HCT116 (cell line): ENCODE measurements around the gene MLX. TPM values are rescaled to one million over a fixed set of nuclear protein-coding genes. Genes with fewer than 3 reads are reported as not detected.

Experiments used
- ATAC-seq: fragments of 200-7000 bp; cut with Tn5 transposase; 2 replicates; pipeline ENCODE4 v1.9.1; 2020; ENCODE audit warnings: mild to moderate bottlenecking, moderate library complexity
- BruUV-seq: library from RNA; stranded (reverse); fragments of 400-500 nt; replicated peaks from 2 replicates; lab custom pipeline; 2021; lab: Mats Ljungman, UMichigan
- CTCF ChIA-PET: fragments of 300-600 bp; sonication (Branson Sonifier 250); formaldehyde crosslinking; loops from one replicate; lab custom pipeline; 2021; ENCODE audit warnings: antibody characterized with exemption; lab: Charles Lee
- POLR2A ChIA-PET: fragments of 300-600, 350-600 bp; sonication (Branson Sonifier 250); formaldehyde crosslinking; loops from one replicate; lab custom pipeline; 2021; ENCODE audit warnings: antibody characterized with exemption; lab: Charles Lee
- RAD21 ChIA-PET, 2 experiments: fragments of 300-600 bp; sonication (Branson Sonifier 250); formaldehyde crosslinking; loops; one replicate each; lab custom pipeline; 2023; ENCODE audit warnings: low total read pairs in 2 of 2; ENCODE audit not compliant: uncharacterized antibody in 2 of 2, unreplicated experiment in 2 of 2, low non-redundant PET in 1 of 2; lab: Charles Lee
- DNase-seq: peaks from one replicate; pipeline ENCODE4 v3.0.0-alpha.2; 2010; ENCODE audit warnings: low read depth, low spot score
- H2AFZ ChIP-seq: fragments of 200-600 bp; shearing (Covaris generic), sonication (generic); 2 replicates; pipeline ENCODE4 v1.6.1; 2017; ENCODE audit warnings: low read depth, mixed run types, mixed read lengths, antibody characterized with exemption, low read length; ENCODE audit not compliant: poor library complexity, severe bottlenecking
- H3K27ac ChIP-seq: 2 replicates; pipeline ENCODE4 v1.5.1; 2012; ENCODE audit warnings: low read depth, low read length
- H3K27me3 ChIP-seq: fragments of 200-600 bp; sonication (generic); 2 replicates; pipeline ENCODE4 v1.6.1; 2016; ENCODE audit warnings: mixed run types, low read length, mixed read lengths; ENCODE audit not compliant: insufficient read depth
- H3K36me3 ChIP-seq, 2 experiments: fragments of 200-500 bp in 1 of 2; fragments of 200-600 bp in 1 of 2; sonication (Bioruptor generic) in 1 of 2; sonication (generic) in 1 of 2; 2 replicates each; pipeline versions ENCODE4 v1.5.1 to v1.6.1; 2014 to 2016; ENCODE audit warnings: low read length in 2 of 2, inconsistent platforms in 1 of 2, mixed read lengths in 1 of 2, mixed run types in 1 of 2; ENCODE audit not compliant: insufficient read depth in 2 of 2, control insufficient read depth in 1 of 2
- H3K4me1 ChIP-seq, 2 experiments: fragments of 200-600 bp in 1 of 2; sonication (generic) in 1 of 2; 2 replicates each; pipeline versions ENCODE4 v1.5.1 to v1.6.1; 2012 to 2017; ENCODE audit warnings: low read length in 2 of 2, inconsistent platforms in 1 of 2, mild to moderate bottlenecking in 1 of 2, mixed read lengths in 1 of 2, mixed run types in 1 of 2, moderate library complexity in 1 of 2; ENCODE audit not compliant: insufficient read depth in 2 of 2, control insufficient read depth in 1 of 2
- H3K4me2 ChIP-seq: fragments of 200-600 bp; sonication (generic); 2 replicates; pipeline ENCODE4 v1.6.1; 2017; ENCODE audit warnings: mixed run types, low read length, mixed read lengths
- H3K4me3 ChIP-seq, 2 experiments: fragments of 200-600 bp in 1 of 2; sonication (generic) in 1 of 2; replicated peaks in 1 of 2; 2 replicates each; pipeline ENCODE4 v1.5.1; 2011 to 2016; ENCODE audit warnings: low read length in 2 of 2, control low read depth in 1 of 2, low read depth in 1 of 2, mild to moderate bottlenecking in 1 of 2, mixed read lengths in 1 of 2, mixed run types in 1 of 2
- H3K79me2 ChIP-seq: fragments of 200-600 bp; sonication (generic); 2 replicates; pipeline ENCODE4 v1.6.1; 2017; ENCODE audit warnings: mild to moderate bottlenecking, mixed run types, low read length, moderate library complexity, mixed read lengths; ENCODE audit not compliant: insufficient read depth
- H3K9ac ChIP-seq: fragments of 200-600 bp; sonication (generic); 2 replicates; pipeline ENCODE4 v1.6.1; 2016; ENCODE audit warnings: low read length, mixed read lengths
- H3K9me2 ChIP-seq: fragments of 200-600 bp; sonication (generic), shearing (Covaris generic); 2 replicates; pipeline ENCODE4 v1.6.1; 2017; ENCODE audit warnings: mixed run types, mild to moderate bottlenecking, moderate library complexity; ENCODE audit not compliant: insufficient read depth
- H3K9me3 ChIP-seq, 2 experiments: fragments of 200-500 bp in 1 of 2; fragments of 200-600 bp in 1 of 2; sonication (Bioruptor generic) in 1 of 2; sonication (generic) in 1 of 2; 2 replicates each; pipeline ENCODE4 v1.6.1; 2014 to 2017; ENCODE audit warnings: low read length in 2 of 2, mixed read lengths in 2 of 2, inconsistent platforms in 1 of 2, low read depth in 1 of 2, mild to moderate bottlenecking in 1 of 2, mixed run types in 1 of 2, moderate library complexity in 1 of 2; ENCODE audit not compliant: control insufficient read depth in 1 of 2, insufficient read depth in 1 of 2
- H4K20me1 ChIP-seq: fragments of 200-600 bp; sonication (generic), shearing (Covaris generic); 2 replicates; pipeline ENCODE4 v1.6.1; 2017; ENCODE audit warnings: mixed run types, mild to moderate bottlenecking, moderate library complexity; ENCODE audit not compliant: insufficient read depth
- CBX3 ChIP-seq: IDR thresholded peaks from 2 replicates; pipeline ENCODE4 v1.6.1; 2012; ENCODE audit warnings: low read depth
- CEBPB ChIP-seq: IDR thresholded peaks from 2 replicates; pipeline ENCODE4 v1.6.1; 2012; ENCODE audit warnings: low read depth
- EGR1 ChIP-seq: IDR thresholded peaks from 2 replicates; pipeline ENCODE4 v1.6.1; 2012; ENCODE audit warnings: low read depth
- EZH2 ChIP-seq: fragments of 200-600 bp; sonication (generic); IDR thresholded peaks from 2 replicates; pipeline ENCODE4 v1.6.1; 2017; ENCODE audit warnings: antibody characterized with exemption, mixed run types
- FOSL1 ChIP-seq: IDR thresholded peaks from 2 replicates; pipeline ENCODE4 v1.6.1; 2012; ENCODE audit warnings: low read depth
- JUND ChIP-seq: IDR thresholded peaks from 2 replicates; pipeline ENCODE4 v1.6.1; 2012
- MAX ChIP-seq: IDR thresholded peaks from 2 replicates; pipeline ENCODE4 v1.6.1; 2012
- POLR2A ChIP-seq: IDR thresholded peaks from 2 replicates; pipeline ENCODE4 v1.7.0; 2011; ENCODE audit warnings: borderline replicate concordance; ENCODE audit not compliant: insufficient read depth, insufficient read length; ENCODE audit errors: extremely low read depth
- POLR2AphosphoS5 ChIP-seq: IDR thresholded peaks from 2 replicates; pipeline ENCODE4 v1.6.1; 2011; ENCODE audit warnings: mild to moderate bottlenecking, low read depth, low read length, moderate library complexity
- SP1 ChIP-seq: IDR thresholded peaks from 2 replicates; pipeline ENCODE4 v1.6.1; 2012; ENCODE audit warnings: low read depth
- SRF ChIP-seq: IDR thresholded peaks from 2 replicates; pipeline ENCODE4 v1.6.1; 2012; ENCODE audit warnings: low read depth
- TCF7L2 ChIP-seq: IDR thresholded peaks from 2 replicates; pipeline ENCODE4 v1.7.0; 2011; ENCODE audit warnings: borderline replicate concordance, inconsistent platforms; ENCODE audit not compliant: insufficient read depth, insufficient read length; ENCODE audit errors: extremely low read depth
- YY1 ChIP-seq: IDR thresholded peaks from 2 replicates; pipeline ENCODE4 v1.6.1; 2011; ENCODE audit warnings: low read length, low read depth, moderate library complexity, mild to moderate bottlenecking; ENCODE audit not compliant: insufficient replicate concordance; ENCODE audit errors: extremely low read depth
- ZFX ChIP-seq: fragments of 450-650 bp; IDR thresholded peaks from 2 replicates; pipeline ENCODE4 v1.6.1; 2017
- intact Hi-C: fragments of 100-400 bp; cut with micrococcal nuclease; formaldehyde crosslinking; loops from 2 replicates; pipeline ENCODE4 v1.10.0; 2022
- total RNA-seq: library from RNA; stranded (reverse); gene quantifications from one replicate; pipeline ENCODE4 v1.2.1, GENCODE V29; 2021; ENCODE audit not compliant: unreplicated experiment

Gene MLX
- total RNA-seq, 1 experiment from 2014 or later: 47.9 TPM

- Histone ChIP-seq H3K9me3 (no peaks in the 10 kb centered on the region), H4K20me1 (no peaks in the 10 kb centered on the region), H3K27me3 (no peaks in the 10 kb centered on the region), H3K27ac (peak overlapping the region; percentile 93), H3K9me2 (no peaks in the 10 kb centered on the region), H3K79me2 (no peaks in the 10 kb centered on the region), H2AFZ (no peak overlapping the region), H3K36me3 (peaks cover 3 to 5% of the 10 kb centered on the region in 2 experiments; a peak in 2 of 4 replicates), H3K4me3 (peak overlapping the region; percentile 2 to 35; a peak in 2 of 4 replicates), H3K9ac (peak overlapping the region; percentile 63), H3K4me1 (peaks cover 39 to 63% of the 10 kb centered on the region in 2 experiments), H3K4me2 (peak overlapping the region; percentile 78)
- intact Hi-C loops: loop anchor here (5.0 to 10.0 kb wide), 2 partner anchors 113 to 495 kb away; partner anchors contain the start of gene NKIRAS2
- TF ChIP-seq POLR2A (no peak), ZFX (no peak), SRF (peak; percentile 100), JUND (peak; percentile 94), CBX3 (peak; percentile 72; the same call in 1 of the 2 replicates), YY1 (peak; percentile 64), SP1 (peak; percentile 96), EZH2 (no peak), FOSL1 (peak; percentile 90), POLR2AphosphoS5 (peak; percentile 70), TCF7L2 (peak; percentile 79), EGR1 (peak; percentile 49; the same call in 1 of the 2 replicates), MAX (peak; percentile 92), CEBPB (no peak)
- peak; percentile 92 for DNase-seq
- BruUV-seq: TSS peak; percentile 68
- peak; percentile 73 for ATAC-seq
- RAD21 ChIA-PET: interaction anchor here (0.6 to 1.5 kb wide), 4 partner anchors 8 to 796 kb away, joined by 3 to 5 read pairs (median 4); no protein-coding TSS in a partner anchor
- POLR2A ChIA-PET: interaction anchor here (1.7 to 4.6 kb wide), 5 partner anchors 7 to 110 kb away, joined by 5 to 28 read pairs (median 7); partner anchors contain the start of genes CAVIN1 and NAGLU
- CTCF ChIA-PET: interaction anchor here (0.6 to 2.6 kb wide), 7 partner anchors 7 to 198 kb away, joined by 3 to 22 read pairs (median 5); no protein-coding TSS in a partner anchor
These were observed 47.1 kb upstream of the MLX start for GRCh38 chr17:42519546-42520491.
